SKM-1 treated with dmso at 0.1 percent for 144 hours (cell line): Measurements from ENCODE around the gene LATS2.
A peak's percentile ranks its signal among the peaks of the same experiment; 100 is the strongest.
"Not testable (repeated sequence)": the region's sequence is repeated elsewhere in the genome, so short reads cannot be mapped to it uniquely, and the experiment has no call there.

Experiments used
- DNase-seq: peaks from one replicate; lab custom pipeline; 2025; ENCODE audit not compliant: unreplicated experiment; lab: John Stamatoyannopoulos, UW

Gene LATS2

GRCh38 chr13:20968745-20969144, 92.6 kb downstream of the LATS2 start:
- no peak for DNase-seq

GRCh38 chr13:20967340-20967739, 94.0 kb downstream of the LATS2 start:
- DNase-seq, result no peak

GRCh38 chr13:20964904-20965303, 96.5 kb downstream of the LATS2 start:
- no peak for DNase-seq

- DNase-seq, result not testable (repeated sequence)
These were observed 99.7 kb downstream of the LATS2 start for GRCh38 chr13:20961663-20962062.

GRCh38 chr13:20960663-20961309, 100.6 kb downstream of the LATS2 start:
- DNase-seq, result no peak

GRCh38 chr13:20957049-20957620, 104.3 kb downstream of the LATS2 start:
- not testable (repeated sequence) for DNase-seq

- no peak for DNase-seq
These were observed 105.9 kb downstream of the LATS2 start for GRCh38 chr13:20955496-20955895.

- DNase-seq, result no peak
These were observed 108.0 kb downstream of the LATS2 start for GRCh38 chr13:20953245-20953931.

GRCh38 chr13:20952838-20953237, 108.5 kb downstream of the LATS2 start:
- no peak for DNase-seq

GRCh38 chr13:20948001-20948400, 113.4 kb downstream of the LATS2 start:
- not testable (repeated sequence) for DNase-seq

- DNase-seq, result no peak
These were observed 115.4 kb downstream of the LATS2 start for GRCh38 chr13:20945952-20946383.

- DNase-seq, result no peak
These were observed 118.3 kb downstream of the LATS2 start for GRCh38 chr13:20942938-20943559.

GRCh38 chr13:20940511-20940910, 120.9 kb downstream of the LATS2 start:
- not testable (repeated sequence) for DNase-seq

GRCh38 chr13:20940083-20940482, 121.3 kb downstream of the LATS2 start:
- no peak for DNase-seq

- DNase-seq, result no peak
These were observed 121.7 kb downstream of the LATS2 start for GRCh38 chr13:20939662-20940061.

- no peak for DNase-seq
These were observed 123.1 kb downstream of the LATS2 start for GRCh38 chr13:20938302-20938701.

- DNase-seq, result peak; percentile 18
These were observed 133.7 kb downstream of the LATS2 start for GRCh38 chr13:20927596-20928257.

- DNase-seq, result not testable (repeated sequence)
These were observed 136.0 kb downstream of the LATS2 start for GRCh38 chr13:20925395-20925790.

GRCh38 chr13:20924758-20925394, 136.5 kb downstream of the LATS2 start:
- DNase-seq, result peak; percentile 41

- DNase-seq, result no peak
These were observed 138.1 kb downstream of the LATS2 start for GRCh38 chr13:20923272-20923671.
